Left ventricle myocardium inferior (tissue), 1 donor: ENCODE results near the gene IRAK1. TPM values are rescaled to one million over a fixed set of nuclear protein-coding genes. Genes with fewer than 3 reads are reported as not detected.

Experiments used
- DNase-seq: peaks from one replicate; pipeline ENCODE4 v3.0.0-alpha.2; 2020
- H3K27ac ChIP-seq: fragments of 200-600 bp; replicated peaks from 2 replicates; pipeline ENCODE4 v1.8.0; 2021
- H3K27me3 ChIP-seq: fragments of 200-600 bp; 2 replicates; pipeline ENCODE4 v1.8.0; 2021; ENCODE audit warnings: low read depth
- H3K36me3 ChIP-seq: fragments of 200-600 bp; 2 replicates; pipeline ENCODE4 v1.8.0; 2021
- H3K4me1 ChIP-seq: fragments of 200-600 bp; 2 replicates; pipeline ENCODE4 v1.8.0; 2021
- H3K4me3 ChIP-seq: fragments of 200-600 bp; 2 replicates; pipeline ENCODE4 v1.8.0; 2021; ENCODE audit warnings: mild to moderate bottlenecking, moderate library complexity
- H3K9me3 ChIP-seq: fragments of 200-600 bp; replicated peaks from 2 replicates; pipeline ENCODE4 v1.8.0; 2021
- CTCF ChIP-seq: fragments of 200-600 bp; IDR thresholded peaks from 2 replicates; pipeline ENCODE4 v1.8.0; 2021; ENCODE audit warnings: antibody characterized with exemption, mild to moderate bottlenecking, borderline replicate concordance
- intact Hi-C: fragments of 100-400 bp; cut with micrococcal nuclease; formaldehyde crosslinking; loops from one replicate; pipeline ENCODE4 v1.11.0; 2022
- total RNA-seq: library from RNA; stranded (reverse); fragmentation: NEBNext Ultra II Directional; extraction: Animal tissue kit (Norgen Biotek cat#: 25700); gene quantifications from one replicate; pipeline ENCODE4 v1.2.1, GENCODE V29; 2021
- donor health status: DM: no; HTN: yes; CAD: no; lungs with severe emphysema.

IRAK1 gene
- total RNA-seq, 1 donor from 2014 or later = 40.6 TPM

- no peak overlapping the region for H3K4me3 ChIP-seq
- no peak for TF ChIP-seq CTCF
- no peaks in the 10 kb centered on the region for H3K36me3 ChIP-seq
- no peak overlapping the region for H3K27ac ChIP-seq
- no peaks in the 10 kb centered on the region for H3K9me3 ChIP-seq
- no peaks in the 10 kb centered on the region for H3K27me3 ChIP-seq
- DNase-seq = no peak
- intact Hi-C loops = no loop called here
- H3K4me1 ChIP-seq = no peaks in the 10 kb centered on the region
Observed at GRCh38 chrX:153993079-153993478, 26.6 kb downstream of the IRAK1 start.

GRCh38 chrX:153992180-153992579 lies 27.5 kb downstream of the IRAK1 start:
- H3K36me3 ChIP-seq = no peaks in the 10 kb centered on the region
- no peak for TF ChIP-seq CTCF
- intact Hi-C loops = no loop called here
- no peak for DNase-seq
- H3K27ac ChIP-seq = no peak overlapping the region
- no peaks in the 10 kb centered on the region for H3K4me1 ChIP-seq
- H3K9me3 ChIP-seq = no peaks in the 10 kb centered on the region
- H3K27me3 ChIP-seq = no peaks in the 10 kb centered on the region
- H3K4me3 ChIP-seq = no peak overlapping the region

GRCh38 chrX:153991013-153991580 lies 28.6 kb downstream of the IRAK1 start:
- Histone ChIP-seq H3K9me3 (no peaks in the 10 kb centered on the region), H3K27me3 (no peaks in the 10 kb centered on the region), H3K27ac (no peak overlapping the region), H3K4me3 (no peak overlapping the region), H3K4me1 (no peaks in the 10 kb centered on the region), H3K36me3 (no peaks in the 10 kb centered on the region)
- DNase-seq = no peak
- no peak for TF ChIP-seq CTCF
- intact Hi-C loops = no loop called here

GRCh38 chrX:153989973-153990655 lies 29.6 kb downstream of the IRAK1 start:
- intact Hi-C loops = no loop called here
- Histone ChIP-seq H3K9me3 (no peaks in the 10 kb centered on the region), H3K27ac (no peak overlapping the region), H3K27me3 (no peaks in the 10 kb centered on the region), H3K36me3 (no peaks in the 10 kb centered on the region), H3K4me3 (no peak overlapping the region), H3K4me1 (no peaks in the 10 kb centered on the region)
- DNase-seq = no peak
- no peak for TF ChIP-seq CTCF

GRCh38 chrX:153988493-153988892 lies 31.2 kb downstream of the IRAK1 start:
- H3K27ac ChIP-seq = no peak overlapping the region
- DNase-seq = no peak
- H3K36me3 ChIP-seq = no peaks in the 10 kb centered on the region
- TF ChIP-seq CTCF = no peak
- H3K4me3 ChIP-seq = no peak overlapping the region
- H3K9me3 ChIP-seq = no peaks in the 10 kb centered on the region
- no peaks in the 10 kb centered on the region for H3K27me3 ChIP-seq
- H3K4me1 ChIP-seq = no peaks in the 10 kb centered on the region
- intact Hi-C loops = no loop called here
